ENCODE measurements around the gene SSC5D. TPM values are rescaled to one million over a fixed set of nuclear protein-coding genes. Genes with fewer than 3 reads are reported as not detected.

Gene SSC5D
- polyA plus RNA-seq, 1 of the 3 experiments (the other 2 are of a cell fraction), result 4.9 TPM

GRCh38 chr19:55542292-55542855 is 54.1 kb downstream of the SSC5D start:
- Histone ChIP-seq H3K9ac (no peak overlapping the region), H3K9me3 (no peaks in the 10 kb centered on the region), H2AFZ (ENCODE audit: low read depth) (no peak overlapping the region), H4K20me1 (ENCODE audit: insufficient read depth) (no peaks in the 10 kb centered on the region), H3K4me3 (ENCODE audit: low read depth in 2 of 2, low read length in 1 of 2) (no peak overlapping the region), H3K4me2 (no peak overlapping the region), H3K9me2 (no peaks in the 10 kb centered on the region), H3F3A (replicated peaks; ENCODE audit: insufficient read depth) (peaks cover 4% of the 10 kb centered on the region), H3K4me1 (ENCODE audit: control insufficient read depth in 1 of 2, insufficient read depth in 2 of 2, low read depth in 1 of 2, low read length in 1 of 2) (peaks cover 2 to 8% of the 10 kb centered on the region in 2 experiments; a peak in 2 of 4 replicates), H3K27ac (ENCODE audit: low read depth in 2 of 2, low read length in 1 of 2) (no peak overlapping the region), H3K27me3 (ENCODE audit: insufficient read depth) (no peaks in the 10 kb centered on the region), H3K36me3 (replicated peaks in 1 of 2; ENCODE audit: control insufficient read depth in 1 of 2, insufficient read depth in 2 of 2, low read length in 1 of 2) (no peaks in the 10 kb centered on the region), H3K79me2 (ENCODE audit: insufficient read depth) (no peaks in the 10 kb centered on the region)
- ChIA-PET POLR2A (no interaction called here), CTCF (interaction anchor here (1.0 kb wide), 1 partner anchor 25 kb away, joined by 3 read pairs; no protein-coding TSS in a partner anchor)
- TF ChIP-seq CTCF (IDR thresholded peaks at IDR 0.05), result no peak
- no peak for TF ChIP-seq GABPA (IDR thresholded peaks at IDR 0.05; ENCODE audit: low read depth)
- TF ChIP-seq IRF3 (IDR thresholded peaks at IDR 0.05; ENCODE audit: low read depth, low read length), result no peak
- no peak for TF ChIP-seq SIN3A (IDR thresholded peaks at IDR 0.05; ENCODE audit: borderline replicate concordance, low read depth, low read length)
- TF ChIP-seq RXRA (IDR thresholded peaks at IDR 0.05; ENCODE audit: borderline replicate concordance, low read depth), result no peak
- no peak for TF ChIP-seq CHD2 (IDR thresholded peaks at IDR 0.05; ENCODE audit: low read length, partially characterized antibody)
- no peak for TF ChIP-seq RCOR1 (IDR thresholded peaks at IDR 0.05; ENCODE audit: low read length)
- no peak for TF ChIP-seq GATA2 (CRISPR knock-in tag; IDR thresholded peaks at IDR 0.05)
- no peak for TF ChIP-seq MXI1 (IDR thresholded peaks at IDR 0.05; ENCODE audit: low read depth, low read length)
- TF ChIP-seq PBX3 (IDR thresholded peaks at IDR 0.05), result no peak
- TF ChIP-seq FOXM1 (IDR thresholded peaks at IDR 0.05; ENCODE audit: low read depth), result no peak
- TF ChIP-seq POLR2AphosphoS5 (IDR thresholded peaks at IDR 0.05; ENCODE audit: low read depth, low read length), result no peak
- TF ChIP-seq TEAD4 (IDR thresholded peaks at IDR 0.05; ENCODE audit: borderline replicate concordance, insufficient read depth), result no peak
- TF ChIP-seq TAF1 (IDR thresholded peaks at IDR 0.05; ENCODE audit: borderline replicate concordance, low read depth, low read length), result no peak
- no peak for TF ChIP-seq USF2 (IDR thresholded peaks at IDR 0.05; ENCODE audit: borderline replicate concordance, low read depth, low read length)
- DNase-seq, result no peak
- WGBS (ENCODE audit: low lambda C conversion rate), result 51% methylated on average over 7 of the region's 7 CpGs
